Neural progenitor cell (in vitro differentiated cells): Measurements from ENCODE around the gene PRODH. TPM values are rescaled to one million over a fixed set of nuclear protein-coding genes. Genes with fewer than 3 reads are reported as not detected.

Experiments
- DNase-seq: peaks from one replicate; pipeline ENCODE4 v3.0.0-alpha.2; 2016; ENCODE audit warnings: low spot score
- H2AFZ ChIP-seq: fragments of 200-600 bp; sonication (generic); replicated peaks from 2 replicates; pipeline ENCODE4 v1.6.1; 2016; ENCODE audit warnings: antibody characterized with exemption
- H3F3A ChIP-seq: fragments of 200-600 bp; sonication (generic); 2 replicates; pipeline ENCODE4 v1.6.1; 2016; ENCODE audit warnings: antibody characterized with exemption, low read depth
- H3K27ac ChIP-seq: fragments of 200-600 bp; sonication (generic); 2 replicates; pipeline ENCODE4 v1.5.1; 2016; ENCODE audit warnings: mild to moderate bottlenecking
- H3K27me3 ChIP-seq: fragments of 200-600 bp; sonication (generic); 2 replicates; pipeline ENCODE4 v1.6.1; 2016; ENCODE audit warnings: mild to moderate bottlenecking, moderate library complexity
- H3K36me3 ChIP-seq: fragments of 200-600 bp; sonication (generic); 2 replicates; pipeline ENCODE4 v1.5.1; 2016
- H3K4me1 ChIP-seq: fragments of 200-600 bp; sonication (generic); 2 replicates; pipeline ENCODE4 v1.6.1; 2016; ENCODE audit warnings: mixed run types
- H3K4me2 ChIP-seq: fragments of 200-600 bp; sonication (generic); 2 replicates; pipeline ENCODE4 v1.6.1; 2016
- H3K4me3 ChIP-seq: fragments of 200-600 bp; sonication (generic); 2 replicates; pipeline ENCODE4 v1.5.1; 2016
- H3K79me2 ChIP-seq: fragments of 200-600 bp; sonication (generic); 2 replicates; pipeline ENCODE4 v1.6.1; 2016; ENCODE audit warnings: low read depth
- H3K9ac ChIP-seq: fragments of 200-600 bp; sonication (generic); 2 replicates; pipeline ENCODE4 v1.6.1; 2016
- H3K9me3 ChIP-seq: fragments of 200-600 bp; sonication (generic); 2 replicates; pipeline ENCODE4 v1.5.1; 2016; ENCODE audit warnings: low read depth
- H4K20me1 ChIP-seq: fragments of 200-600 bp; sonication (generic); 2 replicates; pipeline ENCODE4 v1.6.1; 2016; ENCODE audit warnings: low read depth
- H3K27ac Mint-ChIP-seq: 3 replicates; pipeline ENCODE4 v1.8.0; 2021; ENCODE audit warnings: mixed read lengths
- H3K27me3 Mint-ChIP-seq: 2 replicates; pipeline ENCODE4 v1.8.0; 2022; ENCODE audit warnings: low read depth, mild to moderate bottlenecking, inconsistent platforms, moderate library complexity, mixed read lengths; ENCODE audit not compliant: insufficient read depth
- H3K36me3 Mint-ChIP-seq: 3 replicates; pipeline ENCODE4 v1.8.0; 2021; ENCODE audit warnings: mixed read lengths
- H3K4me1 Mint-ChIP-seq: 3 replicates; pipeline ENCODE4 v1.8.0; 2021; ENCODE audit warnings: mixed read lengths
- H3K4me3 Mint-ChIP-seq: 3 replicates; pipeline ENCODE4 v1.8.0; 2021; ENCODE audit warnings: mild to moderate bottlenecking, moderate library complexity, mixed read lengths
- H3K9me3 Mint-ChIP-seq: 3 replicates; pipeline ENCODE4 v1.8.0; 2020; ENCODE audit warnings: mixed read lengths
- EZH2 ChIP-seq: fragments of 200-600 bp; sonication (generic); IDR thresholded peaks from 2 replicates; pipeline ENCODE4 v1.6.1; 2017; ENCODE audit warnings: antibody characterized with exemption, mild to moderate bottlenecking, moderate library complexity
- EZH2phosphoT487 ChIP-seq: fragments of 200-600 bp; sonication (generic); IDR thresholded peaks from 2 replicates; pipeline ENCODE4 v1.6.1; 2017; ENCODE audit warnings: antibody characterized with exemption
- total RNA-seq: library from RNA; depleted of rRNA; stranded (reverse); fragments of >200 nt; gene quantifications from 2 replicates; pipeline ENCODE4 v1.2.3, GENCODE V29; 2015; ENCODE audit warnings: low replicate concordance
- TF ChIP-seq, protein P1 (sequence below): fragments of 200-600 bp; sonication (generic); IDR thresholded peaks from 2 replicates; pipeline ENCODE4 v1.5.1; 2017; ENCODE audit warnings: antibody characterized with exemption, mild to moderate bottlenecking

PRODH gene
- total RNA-seq, 1 donor from 2014 or later = 9.3 TPM

- no peaks in the 10 kb centered on the region for H3F3A ChIP-seq
- H3K4me1 Mint-ChIP-seq = no peaks in the 10 kb centered on the region
- no peaks in the 10 kb centered on the region for H3K79me2 ChIP-seq
- no peaks in the 10 kb centered on the region for H3K36me3 ChIP-seq
- no peaks in the 10 kb centered on the region for H3K36me3 Mint-ChIP-seq
- H2AFZ ChIP-seq = no peak overlapping the region
- no peak overlapping the region for H3K27ac ChIP-seq
- H3K4me3 Mint-ChIP-seq = no peak overlapping the region
- no peaks in the 10 kb centered on the region for H3K9me3 Mint-ChIP-seq
- no peaks in the 10 kb centered on the region for H3K4me1 ChIP-seq
- no peaks in the 10 kb centered on the region for H3K9me3 ChIP-seq
- H3K27me3 ChIP-seq = no peaks in the 10 kb centered on the region
- H3K27me3 Mint-ChIP-seq = no peaks in the 10 kb centered on the region
- TF ChIP-seq EZH2phosphoT487 = no peak
- no peak for TF ChIP-seq EZH2
- TF ChIP-seq, protein P1, sequence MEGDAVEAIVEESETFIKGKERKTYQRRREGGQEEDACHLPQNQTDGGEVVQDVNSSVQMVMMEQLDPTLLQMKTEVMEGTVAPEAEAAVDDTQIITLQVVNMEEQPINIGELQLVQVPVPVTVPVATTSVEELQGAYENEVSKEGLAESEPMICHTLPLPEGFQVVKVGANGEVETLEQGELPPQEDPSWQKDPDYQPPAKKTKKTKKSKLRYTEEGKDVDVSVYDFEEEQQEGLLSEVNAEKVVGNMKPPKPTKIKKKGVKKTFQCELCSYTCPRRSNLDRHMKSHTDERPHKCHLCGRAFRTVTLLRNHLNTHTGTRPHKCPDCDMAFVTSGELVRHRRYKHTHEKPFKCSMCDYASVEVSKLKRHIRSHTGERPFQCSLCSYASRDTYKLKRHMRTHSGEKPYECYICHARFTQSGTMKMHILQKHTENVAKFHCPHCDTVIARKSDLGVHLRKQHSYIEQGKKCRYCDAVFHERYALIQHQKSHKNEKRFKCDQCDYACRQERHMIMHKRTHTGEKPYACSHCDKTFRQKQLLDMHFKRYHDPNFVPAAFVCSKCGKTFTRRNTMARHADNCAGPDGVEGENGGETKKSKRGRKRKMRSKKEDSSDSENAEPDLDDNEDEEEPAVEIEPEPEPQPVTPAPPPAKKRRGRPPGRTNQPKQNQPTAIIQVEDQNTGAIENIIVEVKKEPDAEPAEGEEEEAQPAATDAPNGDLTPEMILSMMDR = no peak
- H3K4me2 ChIP-seq = no peak overlapping the region
- no peak for DNase-seq
- H3K9ac ChIP-seq = no peak overlapping the region
- H3K27ac Mint-ChIP-seq = no peak overlapping the region
- H3K4me3 ChIP-seq = no peak overlapping the region
- no peaks in the 10 kb centered on the region for H4K20me1 ChIP-seq
These were observed 2.2 kb downstream of the PRODH start for GRCh38 chr22:18933914-18934313.

DNA sequence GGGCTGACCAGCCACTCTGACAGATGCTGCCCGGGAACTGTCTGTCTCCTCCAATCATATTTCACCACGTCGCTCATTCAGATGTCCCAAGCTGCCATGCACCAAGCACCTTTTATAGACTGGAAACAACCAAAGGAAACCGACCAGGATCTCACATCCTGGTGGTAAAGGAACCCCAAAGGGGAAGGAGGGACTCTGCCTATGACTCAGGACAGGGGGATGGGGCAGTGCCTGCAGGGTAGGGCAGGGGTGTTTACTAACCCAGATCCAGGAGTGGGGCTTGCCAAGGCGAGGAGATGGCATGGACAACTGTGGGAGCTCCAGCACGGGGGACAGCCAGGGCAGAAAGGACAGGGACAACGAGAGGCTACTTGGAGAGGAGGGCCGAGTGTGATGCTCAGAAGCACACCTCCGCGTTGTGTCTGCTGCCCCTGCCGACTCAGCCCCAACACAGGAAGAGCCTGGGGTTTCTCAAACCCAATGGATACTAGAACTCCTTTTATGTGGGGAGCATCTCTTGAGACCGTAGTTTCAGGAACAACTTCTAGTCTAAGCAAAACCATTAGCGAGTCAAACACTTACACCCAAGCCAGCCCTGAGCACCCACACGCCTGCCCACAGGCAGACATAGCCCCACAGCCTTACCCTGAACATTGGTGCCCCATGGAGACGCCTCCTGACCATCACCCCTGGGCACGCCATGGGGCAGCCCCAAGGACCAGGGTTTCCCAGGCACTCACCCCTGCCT, 4.0 kb downstream of the PRODH start:
- no peak overlapping the region for H3K27ac Mint-ChIP-seq
- no peaks in the 10 kb centered on the region for H3K36me3 ChIP-seq
- TF ChIP-seq EZH2phosphoT487 (no peak), EZH2 (no peak)
- TF ChIP-seq, protein P1 = no peak

GRCh38 chr22:18929459-18929858, 6.6 kb downstream of the PRODH start:
- Histone ChIP-seq H3F3A (no peaks in the 10 kb centered on the region), H3K4me2 (no peak overlapping the region), H2AFZ (no peak overlapping the region), H3K4me3 (no peak overlapping the region), H3K79me2 (no peaks in the 10 kb centered on the region), H3K9ac (no peak overlapping the region), H4K20me1 (no peaks in the 10 kb centered on the region), H3K27ac (no peak overlapping the region), H3K9me3 (no peaks in the 10 kb centered on the region), H3K36me3 (no peaks in the 10 kb centered on the region), H3K27me3 (no peaks in the 10 kb centered on the region), H3K4me1 (no peaks in the 10 kb centered on the region)
- H3K36me3 Mint-ChIP-seq = no peaks in the 10 kb centered on the region
- H3K27ac Mint-ChIP-seq = no peak overlapping the region
- DNase-seq = no peak
- no peaks in the 10 kb centered on the region for H3K9me3 Mint-ChIP-seq
- H3K27me3 Mint-ChIP-seq = no peaks in the 10 kb centered on the region
- no peaks in the 10 kb centered on the region for H3K4me1 Mint-ChIP-seq
- TF ChIP-seq EZH2 (no peak), EZH2phosphoT487 (no peak)
- TF ChIP-seq, protein P1 = no peak
- no peak overlapping the region for H3K4me3 Mint-ChIP-seq

More for the DNA sequence above, 4.0 kb downstream of the PRODH start:
- Histone ChIP-seq H3K27me3 (no peaks in the 10 kb centered on the region), H4K20me1 (no peaks in the 10 kb centered on the region), H2AFZ (no peak overlapping the region), H3K9me3 (no peaks in the 10 kb centered on the region), H3K27ac (no peak overlapping the region), H3K4me3 (no peak overlapping the region), H3K79me2 (no peaks in the 10 kb centered on the region), H3K9ac (no peak overlapping the region), H3K4me2 (no peak overlapping the region), H3K4me1 (no peaks in the 10 kb centered on the region), H3F3A (no peaks in the 10 kb centered on the region)
- H3K27me3 Mint-ChIP-seq = no peaks in the 10 kb centered on the region
- no peak overlapping the region for H3K4me3 Mint-ChIP-seq
- H3K4me1 Mint-ChIP-seq = no peaks in the 10 kb centered on the region
- H3K36me3 Mint-ChIP-seq = no peaks in the 10 kb centered on the region
- DNase-seq = no peak
- H3K9me3 Mint-ChIP-seq = no peaks in the 10 kb centered on the region
